GM12872 (cell line): Measurements from ENCODE around the gene FBXO9.

Experiments used
- TF ChIP-seq, protein P1 (sequence below): IDR thresholded peaks from 3 replicates; pipeline ENCODE4 v1.5.1; 2011; ENCODE audit warnings: low read depth, mild to moderate bottlenecking, low read length, moderate library complexity; ENCODE audit not compliant: insufficient read depth

Gene FBXO9

DNA sequence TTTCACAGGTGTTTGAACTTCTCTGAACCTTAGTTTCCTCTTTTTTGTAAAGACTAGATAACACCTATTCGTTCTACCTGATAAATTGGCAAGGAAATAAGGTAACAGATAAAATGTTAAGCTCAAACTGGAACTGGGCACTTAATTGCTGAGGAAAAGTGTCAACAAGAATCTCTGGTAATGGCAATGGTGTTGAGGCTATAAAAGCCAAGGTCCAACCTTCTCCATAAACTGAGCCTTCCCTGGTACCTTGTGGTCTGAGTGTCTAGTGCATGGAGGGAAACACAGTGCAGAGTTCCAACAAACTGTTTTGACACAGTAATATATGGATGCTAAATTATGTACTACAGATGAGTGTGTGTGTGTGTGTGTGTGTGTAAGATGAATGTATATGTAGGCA lies 36.7 kb upstream of the FBXO9 start:
- TF ChIP-seq, protein P1, sequence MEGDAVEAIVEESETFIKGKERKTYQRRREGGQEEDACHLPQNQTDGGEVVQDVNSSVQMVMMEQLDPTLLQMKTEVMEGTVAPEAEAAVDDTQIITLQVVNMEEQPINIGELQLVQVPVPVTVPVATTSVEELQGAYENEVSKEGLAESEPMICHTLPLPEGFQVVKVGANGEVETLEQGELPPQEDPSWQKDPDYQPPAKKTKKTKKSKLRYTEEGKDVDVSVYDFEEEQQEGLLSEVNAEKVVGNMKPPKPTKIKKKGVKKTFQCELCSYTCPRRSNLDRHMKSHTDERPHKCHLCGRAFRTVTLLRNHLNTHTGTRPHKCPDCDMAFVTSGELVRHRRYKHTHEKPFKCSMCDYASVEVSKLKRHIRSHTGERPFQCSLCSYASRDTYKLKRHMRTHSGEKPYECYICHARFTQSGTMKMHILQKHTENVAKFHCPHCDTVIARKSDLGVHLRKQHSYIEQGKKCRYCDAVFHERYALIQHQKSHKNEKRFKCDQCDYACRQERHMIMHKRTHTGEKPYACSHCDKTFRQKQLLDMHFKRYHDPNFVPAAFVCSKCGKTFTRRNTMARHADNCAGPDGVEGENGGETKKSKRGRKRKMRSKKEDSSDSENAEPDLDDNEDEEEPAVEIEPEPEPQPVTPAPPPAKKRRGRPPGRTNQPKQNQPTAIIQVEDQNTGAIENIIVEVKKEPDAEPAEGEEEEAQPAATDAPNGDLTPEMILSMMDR, result no peak

DNA sequence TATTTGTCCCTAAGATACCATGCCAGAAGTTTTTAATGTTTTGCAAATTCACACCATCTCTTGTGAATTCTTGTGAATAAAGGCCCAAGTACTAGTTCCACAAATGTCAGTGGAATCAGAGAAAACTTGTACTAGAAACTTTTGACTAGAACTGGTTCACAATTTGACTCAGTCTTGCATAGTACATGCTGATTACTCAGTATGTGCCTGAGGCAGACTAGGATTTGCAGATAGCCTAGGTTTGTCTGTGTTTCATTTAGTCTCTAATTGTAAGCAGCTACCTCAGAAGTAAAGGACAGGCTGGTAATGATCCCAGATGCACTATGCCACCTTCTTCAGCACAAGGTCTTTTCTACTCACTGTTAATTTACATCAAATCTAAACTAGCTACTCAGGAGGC lies 35.9 kb upstream of the FBXO9 start:
- TF ChIP-seq, protein P1, result no peak

DNA sequence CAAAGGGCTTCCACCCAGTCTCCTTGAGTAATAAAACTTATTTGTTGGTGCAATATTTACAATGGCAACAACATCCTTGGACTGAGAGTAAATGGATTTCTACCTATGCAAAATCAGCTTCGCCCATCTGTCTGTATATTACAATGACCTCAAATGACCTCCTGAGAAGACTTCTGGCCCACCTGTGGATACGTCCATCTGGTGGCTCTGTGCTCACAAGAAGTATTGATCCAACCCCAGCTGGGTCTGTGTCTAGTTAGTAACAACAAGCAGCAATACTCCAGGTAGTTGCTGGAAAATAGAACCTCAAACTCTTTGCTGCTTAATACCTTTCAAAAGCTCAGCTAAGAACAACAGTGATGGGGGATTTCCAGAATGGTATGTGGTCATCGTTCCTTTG lies 35.4 kb upstream of the FBXO9 start:
- TF ChIP-seq, protein P1, result no peak

DNA sequence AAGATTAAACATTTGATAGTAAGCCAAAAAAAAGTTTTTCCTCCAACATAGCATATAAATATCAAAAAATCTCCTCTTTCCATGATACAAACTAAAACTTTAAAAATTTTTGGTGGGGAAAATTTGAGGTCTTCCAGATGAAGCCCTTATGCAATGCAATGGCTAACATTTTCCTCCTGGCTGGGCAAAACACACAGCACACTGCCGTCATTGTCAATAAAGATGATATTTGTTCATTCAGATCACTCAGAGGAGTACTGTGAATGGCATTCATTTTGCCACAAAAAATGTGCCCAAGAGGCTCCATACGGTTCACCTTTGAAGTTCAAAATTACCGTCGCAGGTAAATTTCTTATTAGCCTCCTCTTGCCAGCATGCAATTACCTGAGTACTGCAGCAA lies 33.9 kb upstream of the FBXO9 start:
- TF ChIP-seq, protein P1, result no peak

DNA sequence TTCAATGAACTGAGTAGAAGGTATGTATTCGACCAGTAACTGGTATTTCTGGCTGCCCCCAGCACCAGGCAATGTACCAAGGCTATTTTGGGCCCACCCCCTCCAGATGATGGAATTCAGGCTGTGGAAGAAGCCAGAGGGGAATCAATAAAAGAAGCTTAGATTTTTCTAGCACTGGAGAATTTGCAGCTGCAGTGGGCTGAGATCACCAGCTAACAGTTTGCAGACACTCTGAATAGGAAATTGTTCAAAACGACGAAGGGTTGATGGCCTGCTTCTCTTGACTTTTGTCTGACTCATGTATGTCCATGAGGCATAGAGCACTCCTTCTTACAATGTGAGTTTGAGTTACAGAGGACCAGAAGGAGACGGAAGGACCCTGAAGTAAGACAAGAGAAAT lies 32.4 kb upstream of the FBXO9 start:
- TF ChIP-seq, protein P1, result no peak

DNA sequence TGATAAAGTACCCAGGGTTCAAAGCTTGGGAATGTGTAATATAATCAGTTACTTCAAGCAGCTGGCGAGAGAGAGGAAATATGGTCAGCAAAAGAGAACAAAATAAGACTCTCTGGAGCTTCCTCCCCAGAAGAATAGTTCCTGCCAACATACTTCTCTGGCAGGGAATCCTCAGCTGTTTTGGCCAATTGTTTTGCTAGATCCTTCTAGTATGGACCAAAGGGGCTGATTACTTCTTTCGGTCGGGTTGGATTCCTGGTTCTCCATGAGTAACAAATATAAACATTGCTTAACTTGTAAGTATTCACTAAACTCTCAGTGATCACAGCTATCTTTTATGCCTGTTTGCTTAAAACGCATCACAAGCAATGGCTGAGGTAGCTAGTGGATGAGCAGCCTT lies 31.4 kb upstream of the FBXO9 start:
- TF ChIP-seq, protein P1, result no peak

DNA sequence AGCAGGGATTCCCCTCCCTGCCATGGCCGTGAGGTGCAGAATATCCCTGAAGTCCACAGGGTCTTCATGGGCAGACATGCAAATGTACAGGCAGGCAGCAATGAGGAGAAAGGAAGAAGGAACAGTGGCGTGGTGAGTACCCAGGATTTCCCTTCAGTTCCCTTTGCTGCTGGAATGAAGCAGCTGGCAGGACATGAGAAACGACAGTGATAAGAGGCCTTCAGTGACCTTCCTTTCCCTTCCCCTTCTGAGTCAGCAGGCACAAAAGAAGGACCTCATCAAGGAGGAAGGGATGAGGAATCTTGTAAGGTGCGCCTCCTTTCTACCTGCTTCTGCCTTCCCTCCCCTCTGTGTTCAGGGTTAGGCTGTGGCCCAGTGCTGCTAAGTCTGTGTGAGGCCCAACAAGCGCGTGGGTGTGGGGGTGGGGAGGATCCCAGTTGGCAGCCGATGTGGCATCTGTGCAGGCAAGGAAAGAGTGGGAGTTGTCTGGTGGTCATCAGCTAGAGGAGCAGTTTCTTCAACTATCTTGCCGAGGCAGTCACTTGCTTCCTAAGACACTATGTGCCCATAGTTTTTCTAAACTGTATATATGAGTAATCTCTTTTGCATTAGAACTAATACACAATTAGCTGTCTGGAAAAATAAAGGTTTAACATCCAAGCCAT lies 29.5 kb upstream of the FBXO9 start:
- TF ChIP-seq, protein P1, result no peak

DNA sequence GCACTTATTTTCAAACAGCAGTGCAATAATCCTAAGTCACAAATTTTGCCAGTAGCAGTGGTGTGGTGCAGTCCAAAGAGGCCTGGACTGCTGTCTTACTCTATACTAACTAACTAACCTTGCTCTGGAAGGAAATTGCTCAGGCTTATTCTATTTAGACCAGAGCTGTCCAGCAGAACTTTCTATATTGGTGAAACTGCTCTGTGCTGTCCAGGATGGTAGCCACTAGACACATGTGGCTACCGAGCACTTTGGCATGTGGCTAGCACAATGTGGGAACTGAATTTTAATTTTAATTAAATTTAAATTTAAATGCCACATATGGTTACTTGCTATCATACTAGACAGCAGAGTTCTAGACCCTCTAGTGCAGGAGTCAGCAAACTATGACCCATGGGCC lies 27.1 kb upstream of the FBXO9 start:
- TF ChIP-seq, protein P1, result no peak
